GM20000 (cell line): Measurements from ENCODE around the gene WSB1.

Experiments
- DNase-seq: peaks from one replicate; pipeline ENCODE4 v3.0.0; 2012; ENCODE audit warnings: low spot score
- CTCF ChIP-seq: IDR thresholded peaks from 2 replicates; pipeline ENCODE4 v1.5.1; 2012; ENCODE audit warnings: mild to moderate bottlenecking, control low read depth; ENCODE audit errors: extremely low read depth, missing control alignments

WSB1 gene

GRCh38 chr17:27290916-27291598, 2.9 kb upstream of the WSB1 start:
- DNase-seq = no peak
- no peak for TF ChIP-seq CTCF

GRCh38 chr17:27293359-27293897, 486 bp upstream of the WSB1 start:
- no peak for TF ChIP-seq CTCF
- DNase-seq = peak; percentile 13

GRCh38 chr17:27294689-27295630, 1.0 kb downstream of the WSB1 start:
- DNase-seq = peak; percentile 67
- no peak for TF ChIP-seq CTCF

GRCh38 chr17:27295945-27296344, 2.0 kb downstream of the WSB1 start:
- no peak for TF ChIP-seq CTCF
- DNase-seq = no peak

GRCh38 chr17:27296428-27296979, 2.6 kb downstream of the WSB1 start:
- no peak for DNase-seq
- no peak for TF ChIP-seq CTCF

- no peak for DNase-seq
- no peak for TF ChIP-seq CTCF
Observed at GRCh38 chr17:27299384-27300049, 5.6 kb downstream of the WSB1 start.
